ENCODE measurements around the gene UBE2D2.

- TF ChIP-seq TAF1 (IDR thresholded peaks at IDR 0.05; ENCODE audit: borderline replicate concordance, low read depth, low read length) (no peak), EP300 (IDR thresholded peaks at IDR 0.05; ENCODE audit: borderline replicate concordance in 1 of 2, control insufficient read depth in 1 of 2, low read depth in 2 of 2, low read length in 2 of 2) (no peak), POU2F2 (IDR thresholded peaks at IDR 0.05; ENCODE audit: borderline replicate concordance, low read depth, low read length) (no peak), CTCF (IDR thresholded peaks at IDR 0.05 in 2 of 3, conservative IDR thresholded peaks at IDR 0.05 in 1 of 3; ENCODE audit: control insufficient read depth in 2 of 3, extremely low read depth in 1 of 3, insufficient read depth in 1 of 3, low read depth in 3 of 3, low read length in 3 of 3) (no peak), RFX5 (IDR thresholded peaks at IDR 0.05; ENCODE audit: low read depth, low read length) (no peak), EZH2 (IDR thresholded peaks at IDR 0.05; ENCODE audit: borderline replicate concordance, control insufficient read depth, low read depth, low read length) (no peak), CBX3 (IDR thresholded peaks at IDR 0.05; ENCODE audit: borderline replicate concordance, low read depth) (no peak), POLR2AphosphoS5 (IDR thresholded peaks at IDR 0.05; ENCODE audit: low read length) (no peak), FOXK2 (IDR thresholded peaks at IDR 0.05) (no peak), SMC3 (IDR thresholded peaks at IDR 0.05; ENCODE audit: borderline replicate concordance, low read length) (no peak), STAT1 (conservative IDR thresholded peaks at IDR 0.05) (no peak), E2F4 (IDR thresholded peaks at IDR 0.05; ENCODE audit: low read depth, low read length) (no peak), RAD21 (IDR thresholded peaks at IDR 0.05; ENCODE audit: insufficient read depth, low read depth, low read length) (no peak)
Measured at GRCh38 chr5:139524446-139524845, 36.7 kb upstream of the UBE2D2 start.
